Urinary bladder (tissue), 4 donors: Measurements from ENCODE around the gene CCS. TPM values are rescaled to one million over a fixed set of nuclear protein-coding genes. Genes with fewer than 3 reads are reported as not detected.
A peak's percentile ranks its signal among the peaks of the same experiment; 100 is the strongest.
"Not testable (repeated sequence)": the region's sequence is repeated elsewhere in the genome, so short reads cannot be mapped to it uniquely, and the experiment has no call there.

Experiments used
- DNase-seq: peaks from one replicate; pipeline ENCODE4 v3.0.0-alpha.2; 2015; ENCODE audit errors: extremely low spot score
- H3K27ac ChIP-seq: one replicate; pipeline ENCODE4 v1.5.1; 2013; ENCODE audit warnings: low read depth, mild to moderate bottlenecking, moderate library complexity
- H3K36me3 ChIP-seq: one replicate; pipeline ENCODE4 v1.6.1; 2013; ENCODE audit warnings: mild to moderate bottlenecking, moderate library complexity; ENCODE audit not compliant: insufficient read depth
- H3K4me1 ChIP-seq: one replicate; pipeline ENCODE4 v1.6.1; 2013; ENCODE audit warnings: mild to moderate bottlenecking, moderate library complexity; ENCODE audit not compliant: insufficient read depth
- H3K4me3 ChIP-seq: one replicate; pipeline ENCODE4 v1.5.1; 2013; ENCODE audit warnings: low read depth, low read length
- WGBS: extraction: QIAGEN DNeasy Blood & Tissue Kit; methylation state at CpG from one replicate; pipeline ENCODE4 v1.1.7; 2013; 5-methylcytosine and 5-hydroxymethylcytosine counted together
- polyA plus RNA-seq: library from polyadenylated mRNA; stranded (reverse); fragments of 200-250 nt; gene quantifications from one replicate; pipeline ENCODE4 v1.2.3, GENCODE V29; 2013
- total RNA-seq: library from RNA; depleted of rRNA; stranded (reverse); fragments of >200 nt; gene quantifications from one replicate; pipeline ENCODE4 v1.2.3, GENCODE V29; 2014
- donor health status: healthy with polysubstance abuse.
- donor health status: healthy.

The CCS gene
- total and polyA plus RNA-seq, 2 donors, result 31.7 to 64.7 TPM

DNA sequence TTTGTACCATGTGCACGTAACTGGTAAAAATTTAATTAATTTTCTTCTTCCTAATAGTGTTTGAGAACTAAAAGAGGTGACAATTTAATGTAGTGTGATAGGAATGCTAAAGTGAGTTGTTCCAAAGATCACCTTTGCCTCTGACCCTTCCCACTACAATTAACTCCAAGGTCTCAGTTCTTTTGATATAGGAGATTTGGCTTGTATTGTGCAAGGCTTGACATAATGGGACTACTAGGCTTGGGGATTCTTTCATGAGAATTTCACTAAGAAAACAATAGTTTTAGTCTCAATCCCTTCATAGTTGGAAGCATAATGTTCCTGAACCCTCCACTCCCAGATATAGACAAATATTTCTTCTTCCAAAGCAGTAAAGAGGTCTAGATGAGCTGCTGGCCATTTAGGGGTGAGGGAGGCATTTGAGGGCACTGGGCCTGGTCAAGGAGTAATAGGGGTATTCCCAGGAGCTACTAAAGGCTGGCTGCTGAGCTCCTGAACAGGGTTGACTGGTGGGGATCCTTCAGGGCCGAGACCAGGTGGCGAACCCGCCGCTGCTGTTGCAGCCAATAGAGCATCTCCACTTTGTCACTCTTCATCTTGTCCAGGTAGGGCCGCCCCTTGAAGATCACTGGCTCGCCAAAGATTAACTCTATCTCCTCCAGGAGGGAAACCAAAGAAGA, 2.8 kb upstream of the CCS start:
- no peak for DNase-seq
- WGBS, result 96% methylated on average over 7 of the region's 7 CpGs
- H3K27ac ChIP-seq, result no peak overlapping the region

DNA sequence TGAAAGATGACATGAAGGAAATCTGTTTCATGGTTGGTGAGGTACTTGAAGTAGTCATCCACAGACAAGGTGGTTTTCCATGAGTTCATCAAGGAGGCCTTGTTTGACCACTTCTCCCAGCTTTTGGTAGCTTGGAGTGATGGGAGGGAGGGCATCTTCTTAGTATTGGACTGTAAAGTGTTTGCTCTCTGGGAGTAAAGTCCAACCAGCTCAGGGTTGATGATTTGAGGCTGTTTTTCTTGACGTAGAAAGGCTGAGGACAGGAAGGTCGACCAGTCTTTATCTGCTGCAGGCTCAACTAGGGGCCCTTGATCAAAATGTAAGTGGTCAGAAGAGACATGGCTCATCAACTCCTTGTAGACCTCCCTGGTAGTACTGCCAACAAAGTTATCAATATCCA, 1.8 kb upstream of the CCS start:
- Histone ChIP-seq H3K27ac (no peak overlapping the region), H3K36me3 (no peaks in the 10 kb centered on the region), H3K4me3 (no peak overlapping the region), H3K4me1 (no peaks in the 10 kb centered on the region)
- no peak for DNase-seq
- WGBS, result 91% methylated on average over 2 of the region's 2 CpGs

More for the DNA sequence above, 2.8 kb upstream of the CCS start:
- H3K4me1 ChIP-seq, result no peaks in the 10 kb centered on the region
- H3K36me3 ChIP-seq, result no peaks in the 10 kb centered on the region
- H3K4me3 ChIP-seq, result no peak overlapping the region

DNA sequence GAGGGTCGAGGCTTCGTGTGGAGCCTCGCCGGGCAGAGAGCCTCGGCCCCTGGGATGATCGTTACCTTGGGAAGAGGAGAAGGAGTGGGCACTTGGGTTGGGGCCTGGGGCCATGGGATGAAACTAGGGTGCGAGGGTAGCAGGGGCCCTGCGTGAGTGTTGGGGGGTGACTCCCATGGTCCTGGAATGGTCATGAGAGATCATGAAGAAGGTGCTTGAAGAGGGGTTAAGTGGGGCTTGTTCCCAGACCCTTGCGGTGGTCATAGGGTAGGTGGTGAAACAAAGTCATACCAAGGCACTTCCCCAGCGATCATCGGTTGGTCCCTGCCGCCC, 284 bp downstream of the CCS start:
- 7% methylated on average over 12 of the region's 12 CpGs for WGBS
- peak overlapping the region; percentile 89 for H3K27ac ChIP-seq
- H3K4me3 ChIP-seq, result peak overlapping the region; percentile 65
- DNase-seq, result no peak
- no peaks in the 10 kb centered on the region for H3K36me3 ChIP-seq
- H3K4me1 ChIP-seq, result no peaks in the 10 kb centered on the region

DNA sequence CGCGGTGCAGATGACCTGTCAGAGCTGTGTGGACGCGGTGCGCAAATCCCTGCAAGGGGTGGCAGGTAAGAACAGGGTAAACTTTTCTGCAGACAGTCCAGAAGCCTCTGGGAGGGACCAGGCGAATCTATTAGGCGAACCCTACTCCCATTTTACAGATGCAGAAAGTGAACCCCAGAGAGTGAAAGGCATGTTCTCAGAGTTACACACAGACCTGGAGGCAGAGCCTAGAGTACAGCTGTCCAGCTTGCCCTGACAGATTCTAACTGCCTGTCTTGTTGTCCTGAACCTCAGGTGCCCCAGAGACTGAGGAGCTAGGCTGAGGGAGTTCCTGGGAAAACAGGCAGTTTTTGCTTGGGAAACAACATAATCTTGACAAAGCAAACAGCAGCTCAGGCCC, 665 bp downstream of the CCS start:
- H3K27ac ChIP-seq, result no peak overlapping the region
- WGBS, result 54% methylated on average over 7 of the region's 7 CpGs
- H3K36me3 ChIP-seq, result no peaks in the 10 kb centered on the region
- no peaks in the 10 kb centered on the region for H3K4me1 ChIP-seq
- peak overlapping the region; percentile 65 for H3K4me3 ChIP-seq
- DNase-seq, result no peak

DNA sequence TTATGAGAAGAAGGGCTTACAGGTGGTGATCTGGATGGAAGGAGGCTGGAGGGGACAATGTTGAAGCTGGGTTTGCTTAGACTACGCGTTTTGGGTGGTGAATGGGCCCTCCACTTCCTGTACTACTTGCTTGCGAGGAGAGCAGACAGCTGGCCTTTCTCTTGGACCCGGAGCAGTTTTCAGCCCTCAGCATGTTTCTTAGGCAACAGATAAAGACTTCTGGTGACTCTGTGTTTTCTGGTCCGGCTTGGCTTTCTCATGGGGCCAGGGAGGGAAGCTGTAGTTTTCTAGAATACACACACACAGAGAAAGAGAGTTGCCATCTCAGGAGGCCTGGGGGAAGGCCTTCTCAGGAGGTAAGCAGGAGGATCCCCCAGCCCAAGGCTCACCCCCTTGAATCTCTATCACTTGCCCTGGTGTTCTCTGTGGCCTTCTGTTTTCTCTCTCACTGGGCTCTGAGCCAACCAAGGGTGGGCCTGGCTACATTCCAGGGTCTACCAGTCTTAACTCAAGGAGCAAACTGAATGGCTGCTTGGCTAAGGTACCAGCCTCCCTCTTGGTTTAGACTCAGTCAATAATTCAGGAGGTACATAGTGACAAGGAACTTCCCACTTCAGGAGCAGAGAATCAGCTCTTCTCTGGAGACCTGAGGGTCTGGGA, 2.4 kb downstream of the CCS start:
- Histone ChIP-seq H3K27ac (peak overlapping the region; percentile 79), H3K4me1 (no peaks in the 10 kb centered on the region), H3K4me3 (no peak overlapping the region), H3K36me3 (no peaks in the 10 kb centered on the region)
- whole genome bisulfite sequencing, result 22% methylated on average over 5 of the region's 5 CpGs
- DNase-seq, result peak; percentile 39

DNA sequence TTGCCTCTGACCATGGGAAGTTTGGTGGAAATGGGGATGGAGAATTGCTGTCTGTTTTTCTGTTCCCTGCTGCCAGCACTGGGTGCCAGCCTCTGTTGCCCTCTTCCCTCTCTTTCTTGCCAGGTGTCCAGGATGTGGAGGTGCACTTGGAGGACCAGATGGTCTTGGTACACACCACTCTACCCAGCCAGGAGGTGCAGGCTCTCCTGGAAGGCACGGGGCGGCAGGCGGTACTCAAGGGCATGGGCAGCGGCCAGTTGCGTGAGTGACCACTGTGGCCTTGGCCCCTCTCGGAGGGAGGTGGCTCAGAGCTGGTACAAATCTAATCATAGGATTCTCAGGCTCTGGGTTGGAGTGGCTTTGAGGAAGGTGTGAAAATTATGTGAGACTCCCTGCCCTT, 6.0 kb downstream of the CCS start:
- Histone ChIP-seq H3K27ac (no peak overlapping the region), H3K4me3 (no peak overlapping the region), H3K36me3 (no peaks in the 10 kb centered on the region), H3K4me1 (no peaks in the 10 kb centered on the region)
- WGBS, result 98% methylated on average over 6 of the region's 6 CpGs
- no peak for DNase-seq

DNA sequence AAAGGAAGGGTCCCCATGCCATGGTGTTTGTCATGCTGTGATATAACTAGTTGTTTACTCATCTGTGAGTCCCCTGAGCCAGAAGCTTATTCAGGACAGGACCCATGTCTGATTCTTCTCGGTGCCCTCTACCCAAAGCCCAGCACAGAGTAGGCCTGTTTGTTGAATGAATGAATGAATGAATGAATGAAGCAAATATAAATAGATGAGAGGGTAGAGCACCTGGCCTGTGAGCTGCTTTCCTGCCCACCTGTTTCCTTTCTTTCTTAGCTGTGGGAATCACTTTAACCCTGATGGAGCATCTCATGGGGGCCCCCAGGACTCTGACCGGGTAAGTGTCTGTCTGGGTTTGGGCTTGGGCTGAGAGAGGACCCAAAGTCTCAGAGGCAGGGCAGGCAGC, 7.2 kb downstream of the CCS start:
- Histone ChIP-seq H3K36me3 (no peaks in the 10 kb centered on the region), H3K4me1 (no peaks in the 10 kb centered on the region), H3K27ac (no peak overlapping the region), H3K4me3 (no peak overlapping the region)
- DNase-seq, result no peak
- 90% methylated on average over 2 of the region's 2 CpGs for WGBS

DNA sequence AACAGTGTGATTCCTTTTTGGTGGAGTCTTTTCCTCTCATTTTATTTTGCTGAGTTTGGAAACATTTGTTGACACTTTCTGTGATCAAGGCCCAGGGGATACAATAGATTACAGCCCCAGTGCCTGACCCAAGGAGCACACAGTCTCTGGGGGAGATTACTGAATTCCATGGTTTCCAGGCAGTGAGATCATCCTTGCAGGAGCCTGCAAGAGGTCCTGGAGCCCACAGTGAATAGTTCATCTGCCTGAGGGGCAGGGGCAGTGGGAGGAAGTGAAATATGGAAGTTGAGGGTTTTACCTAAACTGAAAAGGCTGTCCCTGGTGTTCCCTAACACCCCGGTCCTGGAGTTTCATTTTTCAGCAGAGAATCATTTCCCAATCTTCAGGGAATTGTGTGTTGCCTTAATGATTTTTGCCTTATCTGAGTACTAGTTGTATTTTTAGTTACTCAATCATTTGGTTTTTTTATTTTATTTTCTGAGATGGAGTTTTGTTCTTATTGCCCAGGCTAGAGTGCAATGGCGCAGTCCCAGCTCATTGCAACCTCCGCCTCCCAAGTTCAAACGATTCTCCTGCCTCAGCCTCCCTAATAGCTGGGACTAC, 7.7 kb downstream of the CCS start:
- no peak for DNase-seq
- H3K4me1 ChIP-seq, result no peaks in the 10 kb centered on the region
- no peak overlapping the region for H3K4me3 ChIP-seq
- no peaks in the 10 kb centered on the region for H3K36me3 ChIP-seq
- 96% methylated on average over 4 of the region's 4 CpGs for WGBS
- no peak overlapping the region for H3K27ac ChIP-seq

DNA sequence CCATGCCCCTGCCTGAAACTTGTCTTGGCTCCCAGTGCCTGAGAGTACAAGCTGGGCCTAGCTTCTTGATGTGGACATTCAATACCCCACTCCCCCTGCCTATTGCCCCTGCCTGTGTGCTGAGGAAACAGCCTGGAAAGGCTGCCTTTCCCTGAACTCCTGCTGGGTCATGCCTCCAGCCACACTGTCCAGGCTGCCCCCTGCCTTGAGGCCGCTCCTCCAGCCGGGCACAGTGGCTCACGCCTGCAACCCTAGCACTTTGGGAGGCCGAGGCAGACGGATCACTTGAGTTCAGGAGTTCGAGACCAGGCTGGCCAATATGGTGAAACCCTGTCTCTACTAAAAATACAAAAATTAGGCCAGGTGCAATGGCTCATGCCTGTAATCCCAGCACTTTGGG, 10.1 kb downstream of the CCS start:
- DNase-seq, result no peak
- H3K27ac ChIP-seq, result no peak overlapping the region
- no peaks in the 10 kb centered on the region for H3K4me1 ChIP-seq
- WGBS, result 92% methylated on average over 6 of the region's 6 CpGs
- no peak overlapping the region for H3K4me3 ChIP-seq
- H3K36me3 ChIP-seq, result no peaks in the 10 kb centered on the region

DNA sequence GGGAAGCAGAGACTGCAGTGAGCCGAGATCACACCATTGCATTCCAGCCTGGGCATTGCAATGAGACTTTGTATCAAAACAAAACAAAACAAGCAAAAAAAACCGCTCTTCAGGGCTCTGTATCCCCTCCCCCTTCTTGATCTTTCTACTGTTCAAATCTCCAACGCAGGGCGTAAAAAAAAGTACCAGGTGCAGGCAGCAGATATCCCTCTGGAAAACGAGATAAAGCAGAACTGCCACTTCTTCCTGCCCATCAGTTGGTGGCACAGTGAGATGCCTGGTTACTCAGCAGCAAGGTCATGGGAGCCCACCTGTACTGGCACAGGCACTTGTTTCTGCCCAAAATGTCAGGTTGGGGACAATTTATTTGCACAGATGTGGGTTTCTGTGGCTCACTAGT, 11.2 kb downstream of the CCS start:
- H3K4me1 ChIP-seq, result no peaks in the 10 kb centered on the region
- DNase-seq, result no peak
- H3K27ac ChIP-seq, result no peak overlapping the region
- 92% methylated on average over 5 of the region's 5 CpGs for WGBS
- H3K4me3 ChIP-seq, result no peak overlapping the region
- no peaks in the 10 kb centered on the region for H3K36me3 ChIP-seq

DNA sequence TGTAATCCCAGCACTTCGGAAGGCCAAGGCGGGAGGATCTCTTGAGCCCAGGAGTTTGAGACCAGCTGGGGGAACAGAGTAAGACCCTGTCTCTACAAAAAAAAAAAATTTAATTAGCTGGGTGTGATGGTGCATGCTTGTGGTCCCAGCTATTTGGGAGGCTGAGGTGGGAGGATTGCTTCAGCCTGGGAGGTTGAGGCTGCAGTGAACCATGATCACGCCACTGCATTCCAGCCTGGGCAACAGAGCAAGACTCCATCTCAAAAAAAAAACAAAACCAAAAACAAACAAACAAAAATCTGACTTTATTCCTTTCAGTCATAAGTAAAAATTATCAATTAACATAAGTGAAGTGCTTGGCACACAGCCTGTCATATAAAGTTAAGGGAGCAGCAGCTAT, 13.6 kb downstream of the CCS start:
- peak overlapping the region; percentile 42 for H3K27ac ChIP-seq
- not testable (repeated sequence) for DNase-seq, H3K4me1 ChIP-seq, H3K36me3 ChIP-seq, H3K4me3 ChIP-seq
- 92% methylated on average over 3 of the region's 3 CpGs for WGBS

DNA sequence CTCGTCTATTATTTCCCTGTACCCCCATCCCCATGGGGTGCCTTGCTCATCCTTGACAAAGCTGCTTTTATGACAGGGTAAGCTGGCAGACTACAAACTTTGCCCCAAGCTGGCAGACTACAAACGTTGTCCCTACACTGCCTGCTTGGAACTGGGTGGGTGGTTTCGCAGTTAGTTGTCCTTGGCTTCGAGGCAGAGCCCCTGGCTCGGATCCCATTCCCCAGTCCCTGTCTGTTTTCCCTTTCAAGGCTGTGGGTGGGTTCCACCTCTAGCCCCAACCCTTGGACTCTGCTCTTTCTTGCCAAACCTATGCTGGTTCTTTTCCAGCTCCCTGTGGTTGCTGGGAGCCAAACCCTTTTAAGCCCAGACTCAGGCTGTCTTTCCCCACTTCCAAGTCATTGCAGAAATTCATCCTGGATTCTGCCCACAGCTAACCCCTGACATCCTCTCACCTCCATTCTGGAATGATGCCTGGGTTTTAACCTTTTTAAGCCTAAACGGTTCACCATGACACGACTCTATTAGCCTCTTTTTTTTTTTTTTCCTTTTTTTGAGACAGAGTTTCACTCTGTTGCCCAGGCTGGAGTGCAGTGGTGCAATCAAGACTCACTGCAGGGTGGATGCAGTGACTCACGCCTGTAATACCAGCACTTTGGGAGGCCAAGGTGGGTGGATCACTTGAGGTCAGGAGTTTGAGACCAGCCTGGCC, 14.3 kb downstream of the CCS start:
- Histone ChIP-seq H3K36me3 (no peaks in the 10 kb centered on the region), H3K27ac (peak overlapping the region; percentile 42), H3K4me1 (no peaks in the 10 kb centered on the region), H3K4me3 (no peak overlapping the region)
- DNase-seq, result no peak
- 23% methylated on average over 8 of the region's 8 CpGs for WGBS

DNA sequence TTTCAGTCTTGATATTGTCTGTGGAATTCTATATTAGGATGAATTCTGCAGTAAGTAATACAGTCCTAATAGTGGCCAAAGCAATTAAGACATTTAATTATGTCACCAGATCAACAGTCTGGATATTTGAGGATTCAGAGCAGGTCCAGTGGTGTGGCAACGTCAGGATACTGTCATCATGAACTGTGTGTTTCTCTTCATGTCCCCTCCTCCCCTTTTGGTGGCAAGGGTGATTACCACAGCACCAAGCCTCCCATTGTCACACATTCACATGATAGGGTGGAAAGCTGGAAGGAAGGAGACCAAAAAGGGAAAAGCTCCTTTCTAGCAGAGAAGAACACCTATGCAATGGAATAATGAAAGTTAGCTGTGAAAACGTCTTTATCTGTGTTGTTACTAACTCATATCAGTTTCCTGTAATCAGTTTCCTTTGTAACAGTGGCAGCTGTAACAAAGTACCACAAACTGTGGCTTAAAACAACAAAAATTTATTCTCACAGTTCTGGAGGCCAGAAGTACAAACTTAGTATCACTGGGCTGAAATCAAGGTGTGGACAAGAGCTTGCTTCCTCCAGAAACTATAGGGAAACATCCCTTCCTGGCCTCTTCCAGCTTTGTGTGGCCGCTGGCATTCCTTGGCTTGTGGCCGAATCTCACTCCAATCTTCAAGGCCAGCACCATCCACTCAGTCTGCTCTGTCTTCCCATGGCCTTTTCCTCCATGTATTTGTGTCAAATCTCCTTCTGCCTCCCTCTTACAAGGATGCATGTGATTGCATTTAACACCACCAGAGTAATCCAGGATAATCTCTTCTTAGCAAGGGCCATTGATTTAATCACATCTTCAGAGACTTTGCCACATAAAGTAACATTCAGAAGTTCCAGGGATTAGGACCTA, 17.0 kb downstream of the CCS start:
- 74% methylated on average over 4 of the region's 4 CpGs for WGBS
- no peak overlapping the region for H3K4me3 ChIP-seq
- H3K27ac ChIP-seq, result no peak overlapping the region
- no peaks in the 10 kb centered on the region for H3K36me3 ChIP-seq
- no peak for DNase-seq
- no peaks in the 10 kb centered on the region for H3K4me1 ChIP-seq
